SKM-1 (cell line): ENCODE results near the gene KLHL2.
A peak's percentile ranks its signal among the peaks of the same experiment; 100 is the strongest.
"Not testable (repeated sequence)": the region's sequence is repeated elsewhere in the genome, so short reads cannot be mapped to it uniquely, and the experiment has no call there.

Experiments
- DNase-seq: peaks from one replicate; lab custom pipeline; 2025; ENCODE audit not compliant: unreplicated experiment; lab: John Stamatoyannopoulos, UW

Gene KLHL2

GRCh38 chr4:165201806-165202205 lies 5.6 kb upstream of the KLHL2 start:
- no peak for DNase-seq

DNA sequence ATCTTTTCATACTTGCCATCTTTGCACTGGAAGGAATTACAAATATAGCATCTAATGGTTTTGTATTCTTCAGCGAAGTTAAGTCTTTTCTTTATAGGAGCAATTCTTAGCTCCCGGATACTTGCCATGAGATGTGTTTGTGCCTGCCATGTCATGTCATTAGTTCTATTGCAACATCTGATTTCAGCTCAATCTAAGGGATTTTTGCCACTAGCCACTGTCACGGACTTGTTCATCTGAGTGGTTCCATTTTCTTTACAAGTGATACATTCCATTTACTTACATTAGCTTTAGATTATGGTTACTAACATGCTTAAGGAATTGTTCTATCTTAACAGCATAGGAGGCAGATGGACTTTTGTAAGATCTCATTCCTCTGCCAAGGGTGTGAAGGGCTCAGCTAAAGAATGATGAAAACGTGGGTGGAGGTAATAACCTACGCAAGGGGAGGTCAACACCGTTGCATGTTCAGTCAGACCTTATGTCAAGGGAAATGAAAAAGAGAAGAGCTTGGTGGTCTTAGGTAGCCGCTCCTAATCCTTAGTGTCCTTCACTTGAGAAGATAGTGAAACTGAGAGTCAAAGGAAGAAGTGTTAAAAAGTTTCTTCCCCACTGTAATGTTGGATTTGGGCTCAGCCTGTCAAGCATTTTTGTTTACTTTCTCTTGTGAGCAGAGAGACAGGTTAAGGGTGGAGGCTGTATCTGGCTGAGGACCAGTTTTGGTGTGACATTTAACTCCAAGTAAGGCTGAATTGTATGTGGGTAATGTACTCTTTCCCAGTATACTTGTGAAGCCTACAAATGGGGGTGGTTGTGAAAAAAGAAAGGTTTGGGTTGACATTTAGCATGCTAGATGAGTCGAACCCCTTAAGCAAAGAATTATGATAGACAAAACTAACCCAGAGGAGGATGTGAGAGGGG lies 3.6 kb upstream of the KLHL2 start:
- no peak for DNase-seq

- peak; percentile 11 for DNase-seq
Observed at GRCh38 chr4:165204462-165204830, 2.9 kb upstream of the KLHL2 start.

- no peak for DNase-seq
Observed at GRCh38 chr4:165207016-165207430, 338 bp upstream of the KLHL2 start.

DNA sequence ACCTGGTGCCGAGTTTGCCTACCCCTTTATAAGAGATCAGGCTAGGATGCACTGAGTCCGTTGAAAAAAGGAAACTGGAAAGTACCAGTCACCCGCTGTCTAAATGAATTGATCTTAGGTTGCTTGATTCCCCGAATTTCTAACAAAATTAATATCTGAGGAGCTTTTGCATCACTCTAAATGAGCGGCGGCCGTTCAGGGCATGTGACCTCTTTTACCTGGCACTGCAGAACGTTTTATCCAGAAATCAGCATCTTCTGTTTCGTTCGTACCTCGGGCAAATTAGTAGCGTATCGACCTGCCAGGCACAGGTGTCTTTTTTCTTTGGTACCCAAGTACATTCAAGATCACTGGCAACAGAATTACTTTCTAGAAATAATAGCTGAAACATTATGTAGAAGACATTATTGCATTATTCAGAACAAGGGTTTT lies 876 bp downstream of the KLHL2 start:
- DNase-seq = peak; percentile 7

DNA sequence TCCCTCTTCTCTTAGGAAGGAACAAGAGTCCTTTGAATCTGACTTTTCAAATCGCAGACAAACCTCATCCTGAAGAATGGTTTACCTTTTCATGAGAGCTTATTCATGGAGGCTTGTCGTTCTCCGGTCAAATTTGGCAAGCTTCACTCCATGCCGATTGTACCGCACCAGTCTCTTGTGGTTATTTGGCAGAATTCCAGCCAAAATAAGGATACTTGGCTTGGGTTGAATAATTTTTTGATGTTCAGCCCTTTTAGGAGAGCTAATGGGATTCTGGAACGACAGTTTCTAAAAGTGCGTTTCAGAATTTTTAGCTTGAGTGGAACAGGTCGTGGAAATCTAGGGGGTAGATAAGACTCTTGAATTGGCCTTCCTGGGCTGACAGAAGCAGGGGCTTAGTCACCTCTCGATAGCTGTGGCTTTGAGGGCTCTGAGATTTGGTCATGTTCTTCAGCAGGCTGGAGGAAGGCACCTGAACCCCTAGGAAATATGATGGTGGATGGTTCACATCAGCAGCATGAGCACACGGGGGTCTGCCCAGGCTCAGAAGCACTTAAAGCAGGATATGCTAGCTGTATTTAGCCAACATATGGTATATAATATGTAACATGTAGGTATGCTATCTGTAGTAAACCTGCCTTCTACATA lies 1.5 kb downstream of the KLHL2 start:
- no peak for DNase-seq

DNA sequence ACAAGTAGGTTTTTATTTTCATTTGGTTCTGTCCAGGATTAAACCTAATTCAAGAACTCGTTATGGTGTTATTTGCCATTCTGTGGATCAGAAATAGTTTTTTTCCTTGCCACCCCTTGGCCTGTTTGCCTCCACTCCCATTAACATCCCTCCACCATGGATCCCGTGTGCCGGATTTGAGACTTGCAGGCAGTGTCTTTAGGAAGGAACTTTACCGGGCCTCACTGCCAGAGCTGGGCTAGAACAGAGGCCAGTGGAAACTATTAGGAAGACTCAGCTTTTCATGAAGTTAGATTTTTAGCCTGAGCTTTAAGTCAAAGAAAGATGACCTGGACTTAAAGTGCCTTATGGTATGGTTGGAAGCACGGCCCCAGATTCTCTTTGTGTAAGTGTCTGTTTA lies 2.4 kb downstream of the KLHL2 start:
- no peak for DNase-seq

DNA sequence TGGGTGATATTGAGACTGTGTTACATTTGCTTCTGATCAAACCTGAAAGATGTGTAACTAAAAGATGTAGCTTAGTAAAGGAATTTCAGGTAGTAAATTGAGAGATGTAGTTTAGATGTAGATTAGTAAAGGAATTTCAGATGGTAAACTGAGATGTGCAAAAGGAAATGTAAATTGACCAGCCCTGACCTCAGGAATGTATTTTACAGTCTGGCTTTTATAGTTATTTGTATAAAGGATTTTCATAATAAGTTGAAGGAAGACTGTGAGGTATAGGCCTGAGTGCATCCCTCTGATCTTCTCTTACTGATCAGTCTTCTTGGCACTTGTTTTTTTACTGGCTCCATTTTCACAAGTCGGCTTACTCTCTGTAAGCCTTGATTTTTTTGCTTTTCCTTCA lies 3.2 kb downstream of the KLHL2 start:
- DNase-seq = no peak

- DNase-seq = not testable (repeated sequence)
Observed at GRCh38 chr4:165212647-165213046, 5.3 kb downstream of the KLHL2 start.

GRCh38 chr4:165213404-165213803 lies 6.0 kb downstream of the KLHL2 start:
- DNase-seq = not testable (repeated sequence)

DNA sequence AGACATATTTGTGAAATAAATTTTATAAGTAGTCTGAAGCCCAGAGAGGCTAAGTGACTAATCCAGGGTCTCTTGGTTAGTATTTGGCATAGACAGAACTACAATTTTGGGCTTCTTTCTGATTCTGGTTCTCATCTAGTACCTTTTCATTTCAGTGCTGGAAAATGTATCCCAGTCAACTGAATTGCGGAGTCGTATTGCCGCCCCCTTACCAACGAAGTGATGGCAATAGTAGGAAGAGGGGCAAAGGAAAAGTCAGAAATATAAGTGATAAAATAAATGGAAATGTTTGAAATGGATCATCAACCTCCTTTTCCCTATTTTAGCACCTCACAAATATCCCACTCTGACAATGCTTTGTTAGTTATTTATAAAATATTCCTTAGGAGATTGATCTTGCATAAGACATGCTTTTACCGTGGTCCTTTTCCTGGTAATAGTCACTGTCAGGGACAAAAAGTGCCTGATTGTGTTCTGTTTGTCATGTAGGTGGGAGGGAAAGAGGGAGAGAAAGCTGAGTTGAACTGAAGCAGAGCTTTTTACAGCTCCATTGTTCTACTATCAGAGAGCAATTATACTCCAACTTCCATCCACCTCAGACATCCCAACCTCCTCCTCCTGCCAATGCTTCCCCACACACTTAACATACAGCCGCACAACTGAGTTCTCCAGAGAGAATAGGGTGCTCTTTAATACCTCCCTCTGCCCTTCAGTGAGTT lies 6.8 kb downstream of the KLHL2 start:
- not testable (repeated sequence) for DNase-seq

GRCh38 chr4:165215034-165215751 lies 7.8 kb downstream of the KLHL2 start:
- DNase-seq = not testable (repeated sequence)

GRCh38 chr4:165215761-165216487 lies 8.6 kb downstream of the KLHL2 start:
- not testable (repeated sequence) for DNase-seq

- DNase-seq = no peak
Observed at GRCh38 chr4:165217325-165217724, 10.0 kb downstream of the KLHL2 start.

- not testable (repeated sequence) for DNase-seq
Observed at GRCh38 chr4:165221306-165221705, 13.9 kb downstream of the KLHL2 start.

- not testable (repeated sequence) for DNase-seq
Observed at GRCh38 chr4:165221993-165222650, 14.8 kb downstream of the KLHL2 start.

DNA sequence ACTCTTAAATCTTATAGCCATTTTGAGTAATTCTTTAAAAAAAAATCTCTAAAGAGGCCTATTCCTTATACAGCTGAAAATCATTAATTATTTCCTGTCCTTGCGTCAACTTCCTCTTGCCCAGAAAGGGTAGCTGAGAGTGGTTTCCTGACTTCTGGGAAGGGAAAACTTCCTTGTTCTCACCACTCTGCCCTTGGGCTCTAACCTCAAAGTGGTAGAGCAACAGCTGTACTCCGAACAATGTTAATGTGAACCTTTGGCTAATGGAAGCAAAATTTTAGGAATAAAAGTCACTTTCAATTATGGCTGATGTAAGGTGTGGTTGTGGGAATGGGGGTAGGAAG lies 15.3 kb downstream of the KLHL2 start:
- DNase-seq = no peak

- not testable (repeated sequence) for DNase-seq
Observed at GRCh38 chr4:165227401-165227800, 20.0 kb downstream of the KLHL2 start.

DNA sequence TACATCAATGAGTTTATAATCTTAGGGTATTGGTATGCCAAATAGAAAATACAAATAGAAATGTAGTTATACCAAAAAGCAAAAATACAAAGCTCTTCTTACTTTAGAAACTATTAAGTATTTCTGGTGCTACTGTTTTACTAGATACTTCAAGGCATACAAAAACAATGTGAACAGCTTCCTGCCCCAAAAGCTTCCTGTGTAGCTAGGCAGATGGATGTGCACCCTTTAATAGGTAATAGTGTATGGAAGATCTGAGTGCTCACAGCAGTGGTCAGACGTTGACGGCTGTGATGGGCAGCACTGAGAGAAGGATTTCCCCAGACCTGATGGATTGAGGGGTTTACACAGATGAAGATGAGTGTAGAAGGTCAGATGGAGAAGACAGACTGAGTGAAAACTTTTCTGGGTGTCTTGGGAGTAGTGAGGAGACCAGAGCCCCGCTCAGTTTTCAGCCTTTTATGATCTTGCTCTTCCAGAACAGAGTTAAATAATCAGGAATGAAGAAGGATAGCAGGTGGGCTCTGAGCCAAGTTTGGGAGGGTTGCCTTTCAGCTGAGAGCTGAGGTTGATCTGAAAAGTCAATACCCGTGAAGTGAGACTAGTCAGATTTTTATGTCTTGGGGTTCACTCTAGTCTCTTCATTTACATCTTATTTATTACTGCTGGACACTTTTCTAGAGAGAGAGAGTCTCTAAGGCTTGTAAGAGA lies 22.3 kb downstream of the KLHL2 start:
- DNase-seq = not testable (repeated sequence)
